Uterus (tissue), 4 donors: ENCODE data around the gene USP46. TPM values are rescaled to one million over a fixed set of nuclear protein-coding genes. Genes with fewer than 3 reads are reported as not detected.
A peak's percentile ranks its signal among the peaks of the same experiment; 100 is the strongest.

ENCODE experiments used
- DNase-seq, 2 donors: peaks; one replicate each; pipeline ENCODE4 v3.0.0-alpha.2; 2019 to 2020
- H3K27ac ChIP-seq, 2 donors: fragments of 200-600 bp; sonication (generic); 1 replicate in 1 of 2; 2 replicates in 1 of 2; pipeline ENCODE4 v1.5.1; 2016 to 2018
- H3K27me3 ChIP-seq, 2 donors: fragments of 200-600 bp; sonication (generic); one replicate each; pipeline ENCODE4 v1.5.1; 2018 to 2019; ENCODE audit warnings: control low read depth in 1 of 2
- H3K36me3 ChIP-seq, 2 donors: fragments of 200-600 bp; sonication (generic); one replicate each; pipeline ENCODE4 v1.5.1; 2019; ENCODE audit warnings: control low read depth in 1 of 2
- H3K4me1 ChIP-seq, 2 donors: fragments of 200-600 bp; sonication (generic); one replicate each; pipeline ENCODE4 v1.5.1; 2018 to 2019; ENCODE audit warnings: control low read depth in 1 of 2
- H3K4me3 ChIP-seq, 2 donors: fragments of 200-600 bp; sonication (generic); 1 replicate in 1 of 2; 2 replicates in 1 of 2; pipeline ENCODE4 v1.5.1; 2018 to 2019; ENCODE audit warnings: mild to moderate bottlenecking in 1 of 2
- H3K9me3 ChIP-seq, 2 donors: fragments of 200-600 bp; sonication (generic); one replicate each; pipeline ENCODE4 v1.5.1; 2019; ENCODE audit warnings: control low read depth in 1 of 2
- CTCF ChIP-seq, 4 experiments: fragments of 200-600 bp in 2 of 4; fragments of 450-650 bp in 2 of 4; sonication (generic) in 2 of 4; IDR thresholded peaks; one replicate each; pipeline ENCODE4 v1.5.1; 2016 to 2019; ENCODE audit warnings: antibody characterized with exemption in 4 of 4, mild to moderate bottlenecking in 2 of 4, moderate library complexity in 1 of 4
- POLR2A ChIP-seq, 2 donors: fragments of 450-650 bp; IDR thresholded peaks; one replicate each; pipeline ENCODE4 v1.6.1; 2016; ENCODE audit warnings: antibody characterized with exemption in 2 of 2, mild to moderate bottlenecking in 1 of 2, moderate library complexity in 1 of 2
- intact Hi-C: fragments of 100-400 bp; cut with DNase I; formaldehyde crosslinking; loops from one replicate; pipeline ENCODE4 v1.15.1; 2023; ENCODE audit warnings: low total_unique reads
- total RNA-seq, 4 donors: library from RNA; depleted of rRNA in 3 of 4; stranded (reverse); fragments of >200 nt in 3 of 4; gene quantifications; one replicate each; pipeline versions ENCODE4 v1.1.0 to v1.2.4, GENCODE V29; 2014 to 2023
- donor health status: DM: yes; HTN: yes; CAD: no.

USP46 gene
- total RNA-seq, 4 donors from 2014 or later = 0.51 to 33.5 (median 16.5) TPM

- Histone ChIP-seq H3K9me3 (no peaks in the 10 kb centered on the region), H3K4me1 (peaks cover 4 to 8% of the 10 kb centered on the region in 2 donors), H3K27me3 (no peaks in the 10 kb centered on the region), H3K36me3 (no peaks in the 10 kb centered on the region), H3K27ac (peak overlapping the region; percentile 61 to 70), H3K4me3 (no peak overlapping the region)
- TF ChIP-seq CTCF (IDR thresholded peaks at IDR 0.05) (no peak), POLR2A (IDR thresholded peaks at IDR 0.05) (no peak)
- intact Hi-C loops = no loop called here
- DNase-seq = no peak
Observed at GRCh38 chr4:52641854-52642563, 17.1 kb downstream of the USP46 start.

- Histone ChIP-seq H3K9me3 (no peaks in the 10 kb centered on the region), H3K4me1 (peaks cover 4 to 8% of the 10 kb centered on the region in 2 donors), H3K27me3 (no peaks in the 10 kb centered on the region), H3K36me3 (no peaks in the 10 kb centered on the region), H3K4me3 (no peak overlapping the region), H3K27ac (peak overlapping the region; percentile 61 to 70)
- no peak for DNase-seq
- no peak for TF ChIP-seq CTCF (IDR thresholded peaks at IDR 0.05)
- no peak for TF ChIP-seq POLR2A (IDR thresholded peaks at IDR 0.05)
- intact Hi-C loops = no loop called here
Observed at GRCh38 chr4:52640808-52641565, 18.1 kb downstream of the USP46 start.

GRCh38 chr4:52638717-52639116 lies 20.4 kb downstream of the USP46 start:
- H3K4me1 ChIP-seq = peaks cover 4 to 8% of the 10 kb centered on the region in 2 donors
- no peak for TF ChIP-seq POLR2A (IDR thresholded peaks at IDR 0.05)
- no peak for TF ChIP-seq CTCF (IDR thresholded peaks at IDR 0.05)
- H3K27ac ChIP-seq = no peak overlapping the region
- H3K27me3 ChIP-seq = no peaks in the 10 kb centered on the region
- no peaks in the 10 kb centered on the region for H3K36me3 ChIP-seq
- no peak overlapping the region for H3K4me3 ChIP-seq
- H3K9me3 ChIP-seq = no peaks in the 10 kb centered on the region
- DNase-seq = no peak
- intact Hi-C loops = no loop called here

- no peak overlapping the region for H3K27ac ChIP-seq
- no peaks in the 10 kb centered on the region for H3K36me3 ChIP-seq
- H3K9me3 ChIP-seq = no peaks in the 10 kb centered on the region
- H3K4me1 ChIP-seq = peaks cover 0 to 8% of the 10 kb centered on the region in 2 donors
- intact Hi-C loops = no loop called here
- no peak for DNase-seq
- no peak overlapping the region for H3K4me3 ChIP-seq
- TF ChIP-seq CTCF (IDR thresholded peaks at IDR 0.05) = no peak
- no peak for TF ChIP-seq POLR2A (IDR thresholded peaks at IDR 0.05)
- H3K27me3 ChIP-seq = no peaks in the 10 kb centered on the region
Observed at GRCh38 chr4:52637116-52637515, 22.0 kb downstream of the USP46 start.

GRCh38 chr4:52635560-52635959 lies 23.5 kb downstream of the USP46 start:
- intact Hi-C loops = no loop called here
- no peaks in the 10 kb centered on the region for H3K9me3 ChIP-seq
- H3K4me1 ChIP-seq = no peaks in the 10 kb centered on the region
- no peak overlapping the region for H3K4me3 ChIP-seq
- TF ChIP-seq POLR2A (IDR thresholded peaks at IDR 0.05) = no peak
- no peak for TF ChIP-seq CTCF (IDR thresholded peaks at IDR 0.05)
- H3K27ac ChIP-seq = no peak overlapping the region
- H3K36me3 ChIP-seq = no peaks in the 10 kb centered on the region
- DNase-seq = no peak
- H3K27me3 ChIP-seq = no peaks in the 10 kb centered on the region
